CMK (cell line): ENCODE measurements around the gene C12orf76.
"Not testable (repeated sequence)": the region's sequence is repeated elsewhere in the genome, so short reads cannot be mapped to it uniquely, and the experiment has no call there.

ENCODE experiments used
- DNase-seq: peaks from one replicate; pipeline ENCODE4 v3.0.0-alpha.2; 2010; ENCODE audit warnings: low read depth

C12orf76 gene

GRCh38 chr12:110048242-110049027 lies at the start of gene C12orf76:
TSS of gene C12orf76 (minus strand) at chr12:110048522. CDS start at chr12:110048495, 27 bp downstream.
- DNase-seq = peak; percentile 88

- DNase-seq = peak; percentile 21
These were observed 45.4 kb upstream of the C12orf76 start for GRCh38 chr12:110093631-110094311.

- no peak for DNase-seq
These were observed 42.9 kb upstream of the C12orf76 start for GRCh38 chr12:110091136-110091711.

- DNase-seq = no peak
These were observed 42.2 kb upstream of the C12orf76 start for GRCh38 chr12:110090266-110091135.

GRCh38 chr12:110088936-110089335 lies 40.6 kb upstream of the C12orf76 start:
- DNase-seq = no peak

GRCh38 chr12:110088216-110088615 lies 39.9 kb upstream of the C12orf76 start:
- DNase-seq = not testable (repeated sequence)

- no peak for DNase-seq
These were observed 36.1 kb upstream of the C12orf76 start for GRCh38 chr12:110084314-110085015.

- no peak for DNase-seq
These were observed 32.1 kb upstream of the C12orf76 start for GRCh38 chr12:110080410-110080809.

GRCh38 chr12:110079477-110080400 lies 31.4 kb upstream of the C12orf76 start:
- peak; percentile 79 for DNase-seq

- no peak for DNase-seq
These were observed 29.5 kb upstream of the C12orf76 start for GRCh38 chr12:110077800-110078199.

GRCh38 chr12:110075880-110076279 lies 27.6 kb upstream of the C12orf76 start:
- DNase-seq = no peak

- no peak for DNase-seq
These were observed 25.8 kb upstream of the C12orf76 start for GRCh38 chr12:110074089-110074488.

- no peak for DNase-seq
These were observed 24.9 kb upstream of the C12orf76 start for GRCh38 chr12:110073049-110073831.

GRCh38 chr12:110072636-110073035 lies 24.3 kb upstream of the C12orf76 start:
- DNase-seq = not testable (repeated sequence)

- no peak for DNase-seq
These were observed 23.6 kb upstream of the C12orf76 start for GRCh38 chr12:110071967-110072366.

GRCh38 chr12:110071504-110071903 lies 23.2 kb upstream of the C12orf76 start:
- DNase-seq = no peak

- no peak for DNase-seq
These were observed 20.3 kb upstream of the C12orf76 start for GRCh38 chr12:110068654-110069053.

- DNase-seq = not testable (repeated sequence)
These were observed 19.8 kb upstream of the C12orf76 start for GRCh38 chr12:110068115-110068514.

GRCh38 chr12:110067531-110067930 lies 19.2 kb upstream of the C12orf76 start:
- DNase-seq = no peak
